OCI-LY1 (cell line): ENCODE measurements around the gene IGF2R.

ENCODE experiments used
- H2AFZ ChIP-seq: fragments of 200-600 bp; sonication (generic), shearing (Covaris generic); 2 replicates; pipeline ENCODE4 v1.6.0; 2014; ENCODE audit warnings: antibody characterized with exemption, mild to moderate bottlenecking, low read length
- H3F3A ChIP-seq: fragments of 200-600 bp; sonication (generic), shearing (Covaris generic); 2 replicates; pipeline ENCODE4 v1.6.0; 2014; ENCODE audit warnings: mild to moderate bottlenecking, antibody characterized with exemption, low read length, moderate library complexity; ENCODE audit not compliant: insufficient read depth
- H3K27ac ChIP-seq: fragments of 200-600 bp; sonication (generic); 2 replicates; pipeline ENCODE4 v1.5.1; 2014; ENCODE audit warnings: low read length, mixed run types, mild to moderate bottlenecking, low read depth; ENCODE audit not compliant: poor library complexity, severe bottlenecking
- H3K27me3 ChIP-seq: fragments of 200-600 bp; sonication (generic); 2 replicates; pipeline ENCODE4 v1.6.0; 2014; ENCODE audit warnings: antibody characterized with exemption, mild to moderate bottlenecking, low read length, moderate library complexity; ENCODE audit not compliant: insufficient read depth
- H3K36me3 ChIP-seq: fragments of 200-600 bp; sonication (generic); 2 replicates; pipeline ENCODE4 v1.6.1; 2014; ENCODE audit warnings: mild to moderate bottlenecking, antibody characterized with exemption, low read length, moderate library complexity, mixed read lengths; ENCODE audit not compliant: insufficient read depth
- H3K4me1 ChIP-seq: fragments of 200-600 bp; sonication (generic); 2 replicates; pipeline ENCODE4 v1.5.1; 2014; ENCODE audit warnings: mild to moderate bottlenecking, low read length, moderate library complexity; ENCODE audit not compliant: insufficient read depth, severe bottlenecking
- H3K4me2 ChIP-seq: fragments of 200-600 bp; sonication (generic), shearing (Covaris generic); 2 replicates; pipeline ENCODE4 v1.6.1; 2014; ENCODE audit warnings: low read length
- H3K4me3 ChIP-seq: fragments of 200-600 bp; sonication (generic); 2 replicates; pipeline ENCODE4 v1.5.1; 2014; ENCODE audit warnings: low read length, low read depth, mild to moderate bottlenecking, mixed read lengths; ENCODE audit not compliant: poor library complexity, severe bottlenecking
- H3K79me2 ChIP-seq: fragments of 200-600 bp; shearing (Covaris generic); 2 replicates; pipeline ENCODE4 v1.6.1; 2016; ENCODE audit warnings: mixed run types, low read length, mixed read lengths; ENCODE audit not compliant: insufficient read depth
- H3K9ac ChIP-seq: fragments of 200-600 bp; sonication (generic), shearing (Covaris generic); 2 replicates; pipeline ENCODE4 v1.6.1; 2014; ENCODE audit warnings: mild to moderate bottlenecking, low read length, mixed read lengths
- H3K9me2 ChIP-seq: fragments of 200-600 bp; sonication (generic), shearing (Covaris generic); 2 replicates; pipeline ENCODE4 v1.6.1; 2014; ENCODE audit warnings: low read depth, mild to moderate bottlenecking, low read length, mixed read lengths
- H3K9me3 ChIP-seq: fragments of 200-600 bp; shearing (Covaris generic); 2 replicates; pipeline ENCODE4 v1.6.1; 2014; ENCODE audit warnings: low read length, mixed read lengths
- H4K20me1 ChIP-seq: fragments of 200-600 bp; sonication (generic), shearing (Covaris generic); 2 replicates; pipeline ENCODE4 v1.6.0; 2016; ENCODE audit warnings: mild to moderate bottlenecking, low read length; ENCODE audit not compliant: insufficient read depth
- EZH2 ChIP-seq: fragments of 200-600 bp; sonication (generic), shearing (Covaris generic); IDR thresholded peaks from 2 replicates; pipeline ENCODE4 v1.8.0; 2017; ENCODE audit warnings: borderline replicate concordance, mixed run types, mild to moderate bottlenecking, antibody characterized with exemption, low read length, moderate library complexity, mixed read lengths
- TF ChIP-seq, protein P1 (sequence below): fragments of 200-600 bp; sonication (generic), shearing (Covaris generic); IDR thresholded peaks from 2 replicates; pipeline ENCODE4 v1.5.1; 2017; ENCODE audit warnings: mild to moderate bottlenecking, antibody characterized with exemption, low read length, moderate library complexity, mixed read lengths

IGF2R gene

DNA sequence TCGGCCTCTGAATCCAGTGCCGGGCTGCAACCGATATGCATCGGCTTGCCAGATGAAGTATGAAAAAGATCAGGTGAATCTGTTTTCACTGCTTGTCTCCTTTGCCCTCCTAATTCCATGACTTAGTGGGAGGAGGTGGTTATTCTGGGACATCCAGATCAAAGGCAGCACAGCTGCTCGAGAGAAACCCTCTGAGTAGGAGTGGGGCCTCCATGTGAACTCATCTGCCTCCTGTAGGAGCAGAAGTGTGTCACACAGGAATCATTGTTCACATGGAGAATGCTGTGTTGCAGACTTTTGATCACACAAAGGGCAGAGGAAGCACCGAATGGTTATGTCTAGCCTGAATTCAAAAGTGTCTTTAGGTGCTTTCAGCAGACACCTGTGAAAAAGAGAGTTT lies 79.6 kb downstream of the IGF2R start:
- Histone ChIP-seq H3K4me1 (no peaks in the 10 kb centered on the region), H2AFZ (no peak overlapping the region), H3K9me2 (no peaks in the 10 kb centered on the region), H3K4me2 (no peak overlapping the region), H3K27ac (no peak overlapping the region), H3K4me3 (no peak overlapping the region), H3K9me3 (no peaks in the 10 kb centered on the region), H3K9ac (no peak overlapping the region), H3K36me3 (peaks cover 76% of the 10 kb centered on the region), H4K20me1 (no peaks in the 10 kb centered on the region), H3K27me3 (no peaks in the 10 kb centered on the region), H3K79me2 (no peaks in the 10 kb centered on the region), H3F3A (no peaks in the 10 kb centered on the region)
- TF ChIP-seq EZH2 = no peak
- TF ChIP-seq, protein P1, sequence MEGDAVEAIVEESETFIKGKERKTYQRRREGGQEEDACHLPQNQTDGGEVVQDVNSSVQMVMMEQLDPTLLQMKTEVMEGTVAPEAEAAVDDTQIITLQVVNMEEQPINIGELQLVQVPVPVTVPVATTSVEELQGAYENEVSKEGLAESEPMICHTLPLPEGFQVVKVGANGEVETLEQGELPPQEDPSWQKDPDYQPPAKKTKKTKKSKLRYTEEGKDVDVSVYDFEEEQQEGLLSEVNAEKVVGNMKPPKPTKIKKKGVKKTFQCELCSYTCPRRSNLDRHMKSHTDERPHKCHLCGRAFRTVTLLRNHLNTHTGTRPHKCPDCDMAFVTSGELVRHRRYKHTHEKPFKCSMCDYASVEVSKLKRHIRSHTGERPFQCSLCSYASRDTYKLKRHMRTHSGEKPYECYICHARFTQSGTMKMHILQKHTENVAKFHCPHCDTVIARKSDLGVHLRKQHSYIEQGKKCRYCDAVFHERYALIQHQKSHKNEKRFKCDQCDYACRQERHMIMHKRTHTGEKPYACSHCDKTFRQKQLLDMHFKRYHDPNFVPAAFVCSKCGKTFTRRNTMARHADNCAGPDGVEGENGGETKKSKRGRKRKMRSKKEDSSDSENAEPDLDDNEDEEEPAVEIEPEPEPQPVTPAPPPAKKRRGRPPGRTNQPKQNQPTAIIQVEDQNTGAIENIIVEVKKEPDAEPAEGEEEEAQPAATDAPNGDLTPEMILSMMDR = no peak

GRCh38 chr6:160049346-160049745 lies 80.5 kb downstream of the IGF2R start:
- peaks cover 69% of the 10 kb centered on the region for H3K36me3 ChIP-seq
- H4K20me1 ChIP-seq = no peaks in the 10 kb centered on the region
- H3K27ac ChIP-seq = no peak overlapping the region
- no peaks in the 10 kb centered on the region for H3K79me2 ChIP-seq
- H3F3A ChIP-seq = no peaks in the 10 kb centered on the region
- H3K9me2 ChIP-seq = no peaks in the 10 kb centered on the region
- H3K4me2 ChIP-seq = no peak overlapping the region
- H3K9ac ChIP-seq = no peak overlapping the region
- no peak overlapping the region for H2AFZ ChIP-seq
- no peaks in the 10 kb centered on the region for H3K27me3 ChIP-seq
- no peaks in the 10 kb centered on the region for H3K4me1 ChIP-seq
- no peak overlapping the region for H3K4me3 ChIP-seq
- no peaks in the 10 kb centered on the region for H3K9me3 ChIP-seq
- TF ChIP-seq, protein P1 = no peak
- TF ChIP-seq EZH2 = no peak

- no peaks in the 10 kb centered on the region for H3K9me2 ChIP-seq
- H3K27ac ChIP-seq = no peak overlapping the region
- no peaks in the 10 kb centered on the region for H3K27me3 ChIP-seq
- no peaks in the 10 kb centered on the region for H3K4me1 ChIP-seq
- H3K36me3 ChIP-seq = peaks cover 65% of the 10 kb centered on the region
- no peak for TF ChIP-seq EZH2
- TF ChIP-seq, protein P1 = no peak
- no peaks in the 10 kb centered on the region for H3K79me2 ChIP-seq
- H3K4me2 ChIP-seq = no peak overlapping the region
- H4K20me1 ChIP-seq = no peaks in the 10 kb centered on the region
- H3K9ac ChIP-seq = no peak overlapping the region
- no peak overlapping the region for H2AFZ ChIP-seq
- no peaks in the 10 kb centered on the region for H3F3A ChIP-seq
- no peak overlapping the region for H3K4me3 ChIP-seq
- no peaks in the 10 kb centered on the region for H3K9me3 ChIP-seq
Measured at GRCh38 chr6:160050022-160050421, 81.1 kb downstream of the IGF2R start.
